ENCODE measurements around the gene EIF3L. TPM values are rescaled to one million over a fixed set of nuclear protein-coding genes. Genes with fewer than 3 reads are reported as not detected.

Gene EIF3L
- polyA plus RNA-seq, 3 donors: 915 to 1,103 (median 1,045) TPM

- no peak for DNase-seq (ENCODE audit: extremely low read depth in 1 of 11, low read depth in 9 of 11, low spot score in 4 of 11)
Observed at GRCh38 chr22:37932401-37932800, 83.2 kb downstream of the EIF3L start.

- DNase-seq (ENCODE audit: extremely low read depth in 1 of 11, low read depth in 9 of 11, low spot score in 4 of 11): no peak
Observed at GRCh38 chr22:37932821-37933578, 83.8 kb downstream of the EIF3L start.

GRCh38 chr22:37933711-37934376 lies 84.6 kb downstream of the EIF3L start:
- DNase-seq (ENCODE audit: extremely low read depth in 1 of 11, low read depth in 9 of 11, low spot score in 4 of 11): peak in 10 of 11 donors; percentile 62 to 84 (median 77)

Other genes starting within 250 kb of the EIF3L start
- gene GGA1, start 240.6 kb upstream of the EIF3L start, polyA plus RNA-seq (ENCODE audit: insufficient read length in 3 of 3): 10 to 100 TPM; 46.3 to 83.9 (median 57.4) TPM
- 10 to 100 TPM; 13.9 to 24.7 (median 24.1) TPM for gene SH3BP1, start 209.8 kb upstream of the EIF3L start, polyA plus RNA-seq (ENCODE audit: insufficient read length in 3 of 3)
- 10 to 100 TPM; 13.6 to 20.5 (median 17.7) TPM for gene PDXP, start 190.7 kb upstream of the EIF3L start, polyA plus RNA-seq (ENCODE audit: insufficient read length in 3 of 3)
- gene LGALS1, start 173.8 kb upstream of the EIF3L start, polyA plus RNA-seq (ENCODE audit: insufficient read length in 3 of 3): 100 to 1,000 TPM; 311 to 548 (median 409) TPM
- 10 to 100 TPM; 15.2 to 23.0 (median 23.0) TPM for gene NOL12, start 163.1 kb upstream of the EIF3L start, polyA plus RNA-seq (ENCODE audit: insufficient read length in 3 of 3)
- 10 to 100 TPM; 57.5 to 80.8 (median 78.7) TPM for gene TRIOBP, start 152.4 kb upstream of the EIF3L start, polyA plus RNA-seq (ENCODE audit: insufficient read length in 3 of 3)
- 10 to 100 TPM; 10.4 to 17.9 (median 16.6) TPM for gene GCAT, start 41.5 kb upstream of the EIF3L start, polyA plus RNA-seq (ENCODE audit: insufficient read length in 3 of 3)
- gene GALR3, start 26.0 kb upstream of the EIF3L start, polyA plus RNA-seq (ENCODE audit: insufficient read length in 3 of 3): not detected
- 10 to 100 TPM; 23.2 to 26.5 (median 26.3) TPM for gene ANKRD54, start 5.1 kb upstream of the EIF3L start, polyA plus RNA-seq (ENCODE audit: insufficient read length in 3 of 3)
- 10 to 100 TPM; 22.3 to 34.6 (median 27.2) TPM for gene MICALL1, start 56.9 kb downstream of the EIF3L start, polyA plus RNA-seq (ENCODE audit: insufficient read length in 3 of 3)
- gene C22orf23, start 104.2 kb downstream of the EIF3L start, polyA plus RNA-seq (ENCODE audit: insufficient read length in 3 of 3): 1 to 10 TPM; 5.3 to 7.1 (median 5.5) TPM
- 10 to 100 TPM; 65.2 to 86.6 (median 69.3) TPM for gene POLR2F, start 104.3 kb downstream of the EIF3L start, polyA plus RNA-seq (ENCODE audit: insufficient read length in 3 of 3)
- gene SOX10, start 135.1 kb downstream of the EIF3L start, polyA plus RNA-seq (ENCODE audit: insufficient read length in 3 of 3): 1 to 10 TPM in 1 of 3 donors, under 1 TPM in 2; 0.70 to 1.3 (median 0.79) TPM
- 10 to 100 TPM; 30.2 to 45.6 (median 38.0) TPM for gene PICK1, start 208.0 kb downstream of the EIF3L start, polyA plus RNA-seq (ENCODE audit: insufficient read length in 3 of 3)
- gene SLC16A8, start 234.8 kb downstream of the EIF3L start, polyA plus RNA-seq (ENCODE audit: insufficient read length in 3 of 3): 1 to 10 TPM; 1.4 to 2.7 (median 1.9) TPM

Data from renal cortex interstitium (tissue), 11 donors.